Measurements from ENCODE around the gene AGPAT2.
"Not testable (repeated sequence)": the region's sequence is repeated elsewhere in the genome, so short reads cannot be mapped to it uniquely, and the experiment has no call there.

Gene AGPAT2

GRCh38 chr9:136645352-136645902 lies 41.8 kb downstream of the AGPAT2 start:
- no peak for DNase-seq (ENCODE audit: low read depth)

GRCh38 chr9:136644593-136645351 lies 42.5 kb downstream of the AGPAT2 start:
- no peak for DNase-seq (ENCODE audit: low read depth)

GRCh38 chr9:136644343-136644592 lies 43.0 kb downstream of the AGPAT2 start:
- peak; percentile 40 for DNase-seq (ENCODE audit: low read depth)

GRCh38 chr9:136643596-136644342 lies 43.5 kb downstream of the AGPAT2 start:
- no peak for DNase-seq (ENCODE audit: low read depth)

- no peak for DNase-seq (ENCODE audit: low read depth)
Observed at GRCh38 chr9:136642439-136642921, 44.8 kb downstream of the AGPAT2 start.

- DNase-seq (ENCODE audit: low read depth) = no peak
Observed at GRCh38 chr9:136640171-136641111, 46.8 kb downstream of the AGPAT2 start.

- DNase-seq (ENCODE audit: low read depth) = no peak
Observed at GRCh38 chr9:136634904-136635303, 52.4 kb downstream of the AGPAT2 start.

- not testable (repeated sequence) for DNase-seq (ENCODE audit: low read depth)
Observed at GRCh38 chr9:136632491-136633106, 54.7 kb downstream of the AGPAT2 start.

GRCh38 chr9:136632072-136632471 lies 55.2 kb downstream of the AGPAT2 start:
- not testable (repeated sequence) for DNase-seq (ENCODE audit: low read depth)

- DNase-seq (ENCODE audit: low read depth) = peak; percentile 57
Observed at GRCh38 chr9:136631038-136632000, 55.9 kb downstream of the AGPAT2 start.

GRCh38 chr9:136630662-136630992 lies 56.6 kb downstream of the AGPAT2 start:
- no peak for DNase-seq (ENCODE audit: low read depth)

- DNase-seq (ENCODE audit: low read depth) = no peak
Observed at GRCh38 chr9:136629879-136630661, 57.2 kb downstream of the AGPAT2 start.

GRCh38 chr9:136629001-136629878 lies 58.0 kb downstream of the AGPAT2 start:
- no peak for DNase-seq (ENCODE audit: low read depth)

GRCh38 chr9:136628268-136628667 lies 59.0 kb downstream of the AGPAT2 start:
- DNase-seq (ENCODE audit: low read depth) = no peak

GRCh38 chr9:136627703-136628102 lies 59.6 kb downstream of the AGPAT2 start:
- no peak for DNase-seq (ENCODE audit: low read depth)

GRCh38 chr9:136626740-136627642 lies 60.3 kb downstream of the AGPAT2 start:
- no peak for DNase-seq (ENCODE audit: low read depth)

GRCh38 chr9:136626066-136626725 lies 61.1 kb downstream of the AGPAT2 start:
- DNase-seq (ENCODE audit: low read depth) = no peak

All from stromal cell of bone marrow (primary cell).